ENCODE measurements around the gene CBLN2. TPM values are rescaled to one million over a fixed set of nuclear protein-coding genes. Genes with fewer than 3 reads are reported as not detected.

Gene CBLN2
- total and polyA plus RNA-seq, 2 experiments from 2014 or later = not detected

- peaks cover 90% of the 10 kb centered on the region for H3K9me3 Mint-ChIP-seq
- H3K36me3 Mint-ChIP-seq (ENCODE audit: low read depth) = peaks cover 7% of the 10 kb centered on the region; the same call in 2 of the 3 replicates
- no peaks in the 10 kb centered on the region for H4K20me1 ChIP-seq (replicated peaks; ENCODE audit: insufficient read depth)
- no peak overlapping the region for H3K27ac ChIP-seq (ENCODE audit: low read depth)
- no peaks in the 10 kb centered on the region for H3K4me1 Mint-ChIP-seq
- TF ChIP-seq NANOG (IDR thresholded peaks at IDR 0.05; ENCODE audit: borderline replicate concordance) = no peak
- TF ChIP-seq ZNF462 (CRISPR knock-in tag; IDR thresholded peaks at IDR 0.05) = no peak
- TF ChIP-seq POLR2AphosphoS5 (IDR thresholded peaks at IDR 0.05; ENCODE audit: low read depth) = no peak
- no peak for TF ChIP-seq JUNB (IDR thresholded peaks at IDR 0.05; ENCODE audit: unreplicated experiment)
- TF ChIP-seq ZNF331 (CRISPR knock-in tag; IDR thresholded peaks at IDR 0.05; ENCODE audit: low read depth) = no peak
- TF ChIP-seq ETS1 (IDR thresholded peaks at IDR 0.05) = no peak
- no peak for TF ChIP-seq ZNF114 (CRISPR knock-in tag; IDR thresholded peaks at IDR 0.05)
- no peaks in the 10 kb centered on the region for H3K4me1 ChIP-seq (ENCODE audit: insufficient read depth)
- H3K27me3 Mint-ChIP-seq (ENCODE audit: insufficient read depth, low read depth, poor library complexity) = no peaks in the 10 kb centered on the region
- no peaks in the 10 kb centered on the region for H3K79me2 ChIP-seq (replicated peaks; ENCODE audit: insufficient read depth)
- no peak overlapping the region for H3K27ac Mint-ChIP-seq
- H3K36me3 ChIP-seq (ENCODE audit: insufficient read depth) = no peaks in the 10 kb centered on the region
- no peak for DNase-seq (ENCODE audit: low spot score)
- ATAC-seq = no peak
- no peak overlapping the region for H3K4me2 ChIP-seq
- no peaks in the 10 kb centered on the region for H3F3A ChIP-seq (replicated peaks; ENCODE audit: low read depth)
- H3K4me3 Mint-ChIP-seq = no peak overlapping the region
- no peaks in the 10 kb centered on the region for H3K9me2 ChIP-seq (ENCODE audit: insufficient read depth)
- H3K4me3 ChIP-seq = no peak overlapping the region
- no peak overlapping the region for H2AFZ ChIP-seq
- no peaks in the 10 kb centered on the region for H3K27me3 ChIP-seq (ENCODE audit: insufficient read depth)
Observed at GRCh38 chr18:72555101-72555500, 11.0 kb upstream of the CBLN2 start.

Measured in GM23338 (cell line).